Activated CD4-positive, alpha-beta T cell treated with anti-CD3 and anti-CD28 coated beads, Interleukin-2, Interleukin-6, amounts not matched to agents 100 ng/mL and 50 ng/mL, durations not matched to agents 16 hours and 8 hours (primary cell): Measurements from ENCODE around the gene GPR89B.
"Not testable (repeated sequence)": the region's sequence is repeated elsewhere in the genome, so short reads cannot be mapped to it uniquely, and the experiment has no call there.

Source experiments
- DNase-seq: peaks from one replicate; pipeline ENCODE4 v3.0.0-alpha.2; 2020

The GPR89B gene

DNA sequence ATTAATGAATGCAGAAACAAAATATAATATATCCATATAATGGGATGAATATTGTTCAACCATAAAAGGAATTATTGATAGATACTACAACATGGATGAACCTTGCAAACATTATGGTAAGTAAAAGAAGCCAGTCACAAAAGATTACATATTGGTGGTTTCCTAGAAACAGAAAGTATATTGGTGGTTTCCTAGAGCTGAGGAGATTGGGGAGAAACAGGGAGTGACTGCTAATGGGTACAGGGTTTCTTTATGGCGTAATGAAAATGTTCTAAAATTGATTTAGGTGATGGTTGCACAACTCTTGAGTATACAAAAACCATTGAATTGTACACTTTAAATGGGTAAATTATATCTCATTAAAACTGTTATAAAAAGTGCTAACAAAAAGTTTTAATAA lies 14.3 kb downstream of the GPR89B start:
- not testable (repeated sequence) for DNase-seq

DNA sequence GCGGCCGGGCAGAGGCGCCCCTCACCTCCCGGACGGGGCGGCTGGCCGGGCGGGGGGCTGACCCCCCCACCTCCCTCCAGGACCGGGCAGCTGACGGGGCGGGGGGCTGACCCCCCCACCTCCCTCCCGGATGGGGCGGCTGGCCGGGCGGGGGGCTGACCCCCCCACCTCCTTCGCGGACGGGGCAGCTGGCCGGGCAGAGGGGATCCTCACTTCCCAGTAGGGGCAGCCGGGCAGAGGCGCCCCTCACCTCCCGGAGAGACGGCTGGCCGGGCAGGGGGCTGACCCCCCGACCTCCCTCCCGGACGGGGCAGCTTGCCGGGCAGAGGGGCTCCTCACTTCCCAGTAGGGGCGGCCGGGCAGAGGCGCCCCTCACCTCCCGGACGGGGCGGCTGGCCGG lies 21.3 kb downstream of the GPR89B start:
- not testable (repeated sequence) for DNase-seq

DNA sequence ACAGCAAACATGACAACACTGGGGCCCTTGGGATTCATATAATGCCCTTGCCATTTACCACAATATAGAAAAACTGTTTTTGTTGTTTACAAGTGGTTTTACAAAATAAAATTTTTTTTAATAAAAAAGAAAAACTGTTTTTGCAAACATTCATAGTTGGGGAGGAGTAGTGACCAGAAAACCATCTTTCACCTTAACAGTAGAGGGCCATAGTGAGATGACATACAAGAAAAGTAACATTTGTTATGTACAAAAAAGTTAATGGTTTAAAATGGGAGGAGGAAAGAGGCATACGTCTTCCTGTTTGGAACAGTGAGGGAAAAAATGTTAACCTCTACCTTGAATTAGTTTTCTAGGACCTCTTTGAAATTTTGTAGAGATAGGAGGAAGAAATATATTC lies 30.7 kb downstream of the GPR89B start:
- DNase-seq = not testable (repeated sequence)

DNA sequence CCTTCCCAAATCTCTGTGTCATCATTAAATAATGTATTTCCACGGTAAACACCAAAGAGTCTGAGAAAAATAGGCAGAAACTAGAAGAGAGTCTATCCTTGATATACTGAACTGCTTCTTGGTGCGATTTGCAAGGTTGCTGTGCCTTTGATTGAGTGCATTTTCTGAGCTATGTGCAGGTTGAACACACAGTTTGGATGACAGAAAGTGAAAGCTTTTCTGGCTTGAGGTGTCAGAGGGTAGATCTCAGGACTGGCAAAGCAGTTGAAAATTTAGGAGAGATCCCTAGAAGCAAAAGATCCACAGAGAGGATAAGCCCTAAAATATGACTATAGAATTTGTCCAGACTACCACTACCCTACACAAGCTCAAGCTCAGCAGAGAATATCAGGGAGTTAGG lies 31.5 kb downstream of the GPR89B start:
- DNase-seq = not testable (repeated sequence)

DNA sequence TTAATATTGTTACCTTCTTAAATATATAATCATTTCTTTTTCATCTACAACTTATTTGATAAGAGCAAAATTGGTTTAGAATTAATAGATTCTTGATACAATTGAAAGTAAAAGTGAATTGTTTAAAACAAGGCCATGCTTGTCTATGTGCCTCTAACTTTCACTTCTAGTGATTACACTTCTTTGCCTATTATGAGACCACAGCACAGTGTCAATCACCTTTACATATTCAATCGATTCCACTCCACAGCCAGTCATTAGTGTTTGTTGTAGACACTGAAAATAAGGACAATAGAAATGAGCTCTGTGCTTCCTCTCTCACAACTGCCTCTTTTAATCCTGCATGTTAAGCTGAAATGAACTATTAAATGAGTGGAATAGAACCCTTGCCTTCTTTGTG lies 36.4 kb downstream of the GPR89B start:
- DNase-seq = not testable (repeated sequence)

DNA sequence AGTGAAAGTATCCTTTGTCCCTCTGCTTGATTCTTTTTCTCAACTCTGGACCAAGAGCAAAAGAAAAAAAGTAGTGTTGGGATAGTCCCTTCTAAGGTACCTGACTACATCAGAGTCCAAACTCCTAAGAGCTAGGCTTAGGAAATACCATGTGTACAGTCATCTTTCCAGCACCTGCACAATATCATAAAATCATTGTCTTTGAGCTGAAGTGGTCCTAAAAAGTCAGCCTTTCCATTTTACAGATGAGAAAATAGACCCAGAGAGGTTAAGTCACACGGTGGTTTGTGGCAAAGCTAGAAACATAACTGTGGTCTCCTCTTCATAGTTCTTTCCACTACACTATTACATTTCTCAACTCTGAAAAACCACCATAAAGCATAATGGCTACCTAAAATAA lies 38.4 kb downstream of the GPR89B start:
- DNase-seq = not testable (repeated sequence)

DNA sequence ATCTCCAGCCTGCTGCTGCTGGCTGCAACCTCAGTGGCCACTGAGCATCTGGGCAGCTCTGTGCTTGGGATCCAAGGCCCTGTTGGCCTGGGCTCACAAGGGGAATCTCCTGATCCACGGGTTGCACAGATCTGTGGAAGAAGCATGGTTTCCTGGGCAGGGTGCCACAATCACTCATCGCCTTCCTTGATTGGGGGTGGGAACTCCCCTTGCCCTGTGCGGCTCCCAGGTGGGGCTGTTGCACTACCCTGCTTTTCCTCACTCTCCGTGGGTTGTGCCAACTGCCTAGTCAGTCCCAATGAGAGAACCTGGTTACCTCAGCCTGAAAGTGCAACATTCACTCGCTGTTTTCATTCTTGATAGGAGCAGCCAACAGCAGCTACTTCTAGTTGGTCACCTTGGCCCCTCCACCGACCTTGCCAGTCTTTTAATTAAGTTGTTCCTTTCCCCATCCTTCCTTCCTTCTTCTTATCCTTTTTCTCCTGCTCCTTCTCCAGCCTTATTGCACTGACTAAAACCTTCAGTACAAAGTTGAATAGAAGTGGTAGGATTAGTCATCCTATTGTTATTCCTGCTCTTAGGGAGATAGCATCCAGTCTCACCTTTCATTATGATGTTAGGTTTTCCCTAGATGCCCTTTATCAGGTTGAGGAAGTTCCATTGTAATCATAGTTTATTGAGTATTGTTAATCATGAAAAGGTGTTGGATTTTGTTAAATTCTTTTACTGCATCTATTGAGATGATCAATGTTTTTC lies 50.9 kb downstream of the GPR89B start:
- not testable (repeated sequence) for DNase-seq

DNA sequence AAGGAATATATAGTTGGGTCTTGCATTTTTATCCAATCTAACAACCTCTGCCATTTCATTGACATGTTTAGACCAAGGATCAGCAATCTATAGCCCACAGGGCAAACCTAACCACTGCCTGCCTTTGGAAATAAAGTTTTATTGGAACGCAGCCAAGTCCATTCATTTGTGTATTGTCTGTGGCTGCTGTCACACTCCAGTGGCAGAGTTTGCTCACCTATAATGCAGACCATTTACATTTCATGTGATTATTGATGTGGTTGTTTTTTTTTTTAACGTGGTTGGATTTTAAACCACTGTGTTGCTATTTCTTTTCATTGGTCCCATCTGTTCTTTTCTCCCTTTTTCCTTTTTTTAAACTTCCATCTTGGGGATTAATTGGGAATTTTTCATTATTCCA lies 57.2 kb downstream of the GPR89B start:
- not testable (repeated sequence) for DNase-seq

DNA sequence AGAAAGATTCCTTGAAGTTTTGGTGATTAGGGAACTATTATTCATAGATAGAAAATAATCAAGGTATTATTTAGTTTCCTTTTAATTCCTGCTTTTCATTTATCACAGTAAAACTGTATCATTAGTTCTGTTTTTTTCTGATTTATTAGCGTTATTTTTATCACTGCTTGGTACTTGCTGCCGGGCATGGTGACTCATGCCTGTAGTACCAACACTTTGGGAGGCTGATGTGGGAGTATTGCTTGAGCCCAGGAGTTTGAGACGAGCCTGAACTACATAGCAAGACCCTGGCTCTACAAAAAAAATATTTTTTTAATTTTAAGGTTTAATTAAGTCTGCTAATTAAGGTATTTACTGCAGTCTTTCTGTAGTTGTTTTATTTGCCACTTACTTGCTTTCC lies 59.7 kb downstream of the GPR89B start:
- not testable (repeated sequence) for DNase-seq

DNA sequence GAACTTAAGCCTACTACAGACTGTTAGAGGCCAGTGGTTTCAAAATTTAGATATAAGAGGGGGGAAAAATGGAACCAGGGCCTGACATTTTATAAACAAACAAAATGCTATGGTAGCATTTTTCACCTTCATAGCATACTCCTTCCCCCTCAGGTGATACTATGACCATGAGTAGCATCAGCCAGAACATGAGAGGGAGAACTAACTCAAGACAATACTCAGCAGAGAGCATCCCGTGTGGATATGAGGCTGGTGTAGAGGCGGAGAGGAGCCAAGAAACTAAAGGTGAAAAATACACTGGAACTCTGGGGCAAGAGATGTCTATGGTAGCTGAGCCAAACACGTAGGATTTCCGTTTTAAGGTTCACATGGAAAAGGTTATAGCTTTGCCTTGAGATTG lies 64.7 kb downstream of the GPR89B start:
- not testable (repeated sequence) for DNase-seq

DNA sequence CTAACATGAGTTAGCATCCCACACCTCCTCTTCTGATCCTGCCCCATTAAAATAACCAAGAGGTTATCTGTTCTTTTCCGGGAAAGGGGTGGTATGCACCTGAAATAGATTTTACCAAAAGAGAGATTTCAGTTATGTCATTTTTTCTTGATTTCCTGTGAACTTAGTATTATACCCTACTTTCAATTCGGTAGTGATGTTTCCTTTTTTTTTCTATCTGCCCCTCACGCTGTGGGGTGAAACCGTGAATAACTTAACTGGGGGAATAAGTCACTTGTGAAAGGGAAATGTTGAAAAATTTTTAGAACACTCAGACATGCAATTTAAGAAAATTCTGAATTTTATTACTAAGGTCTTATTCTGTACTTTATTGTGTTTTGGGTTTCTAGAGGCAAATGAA lies 65.2 kb downstream of the GPR89B start:
- DNase-seq = peak; percentile 11

DNA sequence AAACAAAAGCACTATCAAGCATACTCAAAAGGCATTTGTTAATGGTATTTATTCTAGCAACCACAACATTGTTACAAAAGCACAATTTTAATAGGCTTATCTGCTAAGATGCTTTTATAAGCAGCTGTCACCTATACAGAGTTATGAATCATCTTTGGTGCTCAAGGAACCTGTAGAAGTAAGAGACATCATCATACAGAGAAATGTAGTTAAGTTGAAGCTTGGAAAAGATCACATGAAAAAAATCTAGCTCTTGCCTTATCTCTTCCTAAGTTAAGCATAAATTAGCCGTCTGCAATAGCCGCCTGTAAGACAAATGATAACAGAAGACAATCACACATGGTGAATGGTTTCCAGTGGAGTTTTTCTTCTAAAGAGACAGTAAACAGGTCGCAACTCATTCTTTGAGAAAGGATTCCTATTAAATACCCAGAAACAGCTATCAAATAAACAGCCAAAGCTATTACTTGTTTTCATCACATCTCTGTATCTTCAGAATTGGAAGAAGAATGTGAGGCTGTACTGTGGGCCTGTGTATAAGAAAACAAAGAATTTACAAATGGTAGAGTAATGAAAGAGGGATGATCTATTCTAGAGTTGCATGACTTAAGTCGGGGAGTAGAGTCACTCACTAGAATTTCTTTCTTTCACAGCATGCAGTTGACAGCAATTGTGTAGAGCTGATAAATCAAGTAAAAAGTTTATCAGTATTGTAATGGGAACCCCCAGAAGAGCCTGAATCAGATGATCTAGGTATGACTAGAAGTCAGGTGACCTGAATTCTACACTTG lies 65.8 kb downstream of the GPR89B start:
- DNase-seq = not testable (repeated sequence)

DNA sequence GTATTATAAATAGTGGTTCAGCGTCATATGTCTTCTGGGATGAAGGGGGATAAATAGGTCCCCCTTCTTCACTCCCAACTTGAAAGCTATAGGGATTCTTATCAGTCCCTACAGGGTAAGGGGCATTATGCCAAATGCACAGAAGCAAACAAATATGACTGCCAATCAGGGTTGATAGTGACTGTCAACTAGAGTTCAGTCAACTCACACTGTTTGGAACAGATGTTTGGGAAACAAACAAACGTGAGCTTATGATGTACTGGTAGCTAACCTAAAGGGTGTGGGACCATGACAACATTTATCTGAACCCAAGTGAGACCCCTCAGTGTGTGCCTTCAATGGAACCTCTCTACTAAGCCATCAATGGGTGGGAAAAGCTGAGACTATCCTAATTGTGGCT lies 67.9 kb downstream of the GPR89B start:
- not testable (repeated sequence) for DNase-seq

DNA sequence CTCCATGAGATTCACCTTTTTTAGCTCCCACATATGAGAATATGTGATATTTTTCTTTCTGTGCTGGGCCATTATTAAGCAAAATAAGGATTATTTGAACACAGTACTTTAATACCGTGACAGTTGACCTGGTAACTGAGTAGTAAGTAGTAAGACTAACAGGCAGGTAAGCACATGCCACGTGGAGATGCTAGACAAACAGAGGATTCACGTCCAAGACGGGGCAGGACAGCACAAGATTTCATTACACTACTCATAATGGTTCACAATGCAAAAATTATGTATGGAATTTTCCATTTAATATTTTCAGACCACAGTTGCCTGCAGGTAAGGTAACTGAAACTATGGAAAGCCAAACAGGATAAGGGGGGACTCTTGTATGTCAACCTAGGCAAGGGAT lies 79.5 kb downstream of the GPR89B start:
- not testable (repeated sequence) for DNase-seq

DNA sequence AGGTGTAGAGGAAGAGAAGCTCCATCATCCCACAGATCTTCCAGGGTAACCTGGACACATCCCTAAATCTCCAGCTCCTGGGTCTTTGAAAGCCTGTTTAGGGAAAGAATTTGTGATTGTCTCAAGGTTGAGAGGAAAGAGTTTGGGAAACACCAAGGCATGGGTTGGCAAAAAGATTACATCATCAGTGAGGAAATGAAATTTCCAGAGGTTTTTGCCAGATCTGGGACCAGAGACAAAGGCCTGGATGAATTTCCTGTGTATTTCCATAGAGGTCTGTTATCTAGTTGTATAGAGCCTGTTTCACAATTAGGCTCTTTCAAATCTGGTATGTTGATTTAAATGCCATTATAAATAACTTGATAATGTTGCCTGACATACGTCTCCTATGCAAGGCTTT lies 82.3 kb downstream of the GPR89B start:
- DNase-seq = no peak

DNA sequence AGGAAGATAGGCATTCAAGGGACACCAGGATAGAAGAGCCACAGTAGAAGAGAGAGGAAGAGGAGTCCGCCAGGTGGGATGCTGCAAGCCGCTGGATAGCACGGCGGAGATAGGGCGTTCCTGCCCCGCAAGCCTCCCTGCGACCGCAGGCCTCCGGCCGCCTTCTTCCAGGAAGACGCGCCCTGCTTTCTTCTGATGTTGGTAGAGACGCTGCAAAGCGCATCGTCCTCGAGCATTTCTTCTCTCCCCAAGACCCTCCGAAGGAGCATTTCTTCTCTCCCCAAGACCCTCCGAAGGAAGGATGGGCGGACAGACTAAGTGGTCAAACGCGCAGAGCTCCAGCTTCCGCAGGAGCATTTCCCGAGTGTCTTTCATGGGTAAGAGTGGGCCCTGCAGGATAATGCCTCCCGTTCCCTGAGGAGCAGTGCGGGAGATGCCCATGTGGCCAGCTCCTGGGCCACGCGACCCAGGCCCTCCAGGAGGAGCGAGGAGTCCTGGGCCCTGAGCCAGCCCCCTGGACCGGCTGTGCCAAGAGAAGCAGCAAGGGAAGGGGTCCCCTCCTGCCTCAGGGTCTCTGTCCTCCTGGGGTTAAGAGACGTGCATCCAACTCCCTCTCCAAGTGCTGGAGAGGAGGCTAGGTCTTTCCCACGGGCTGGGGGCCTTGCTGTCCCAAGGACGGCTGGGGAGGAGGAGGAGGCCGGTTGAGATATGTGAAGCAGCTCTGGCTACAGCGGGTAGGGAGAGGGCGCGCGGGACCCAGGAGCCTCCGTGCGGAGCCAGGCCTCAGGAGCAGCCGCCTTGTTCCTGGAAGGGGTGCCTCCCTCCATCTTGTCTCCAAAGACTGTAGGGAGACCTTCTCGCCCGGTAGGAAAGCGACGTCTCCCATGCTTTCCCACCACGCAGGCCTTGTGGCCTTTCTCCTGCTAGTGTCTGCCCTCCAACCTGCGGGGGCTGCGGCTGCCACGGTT lies 85.2 kb downstream of the GPR89B start:
- DNase-seq = not testable (repeated sequence)

DNA sequence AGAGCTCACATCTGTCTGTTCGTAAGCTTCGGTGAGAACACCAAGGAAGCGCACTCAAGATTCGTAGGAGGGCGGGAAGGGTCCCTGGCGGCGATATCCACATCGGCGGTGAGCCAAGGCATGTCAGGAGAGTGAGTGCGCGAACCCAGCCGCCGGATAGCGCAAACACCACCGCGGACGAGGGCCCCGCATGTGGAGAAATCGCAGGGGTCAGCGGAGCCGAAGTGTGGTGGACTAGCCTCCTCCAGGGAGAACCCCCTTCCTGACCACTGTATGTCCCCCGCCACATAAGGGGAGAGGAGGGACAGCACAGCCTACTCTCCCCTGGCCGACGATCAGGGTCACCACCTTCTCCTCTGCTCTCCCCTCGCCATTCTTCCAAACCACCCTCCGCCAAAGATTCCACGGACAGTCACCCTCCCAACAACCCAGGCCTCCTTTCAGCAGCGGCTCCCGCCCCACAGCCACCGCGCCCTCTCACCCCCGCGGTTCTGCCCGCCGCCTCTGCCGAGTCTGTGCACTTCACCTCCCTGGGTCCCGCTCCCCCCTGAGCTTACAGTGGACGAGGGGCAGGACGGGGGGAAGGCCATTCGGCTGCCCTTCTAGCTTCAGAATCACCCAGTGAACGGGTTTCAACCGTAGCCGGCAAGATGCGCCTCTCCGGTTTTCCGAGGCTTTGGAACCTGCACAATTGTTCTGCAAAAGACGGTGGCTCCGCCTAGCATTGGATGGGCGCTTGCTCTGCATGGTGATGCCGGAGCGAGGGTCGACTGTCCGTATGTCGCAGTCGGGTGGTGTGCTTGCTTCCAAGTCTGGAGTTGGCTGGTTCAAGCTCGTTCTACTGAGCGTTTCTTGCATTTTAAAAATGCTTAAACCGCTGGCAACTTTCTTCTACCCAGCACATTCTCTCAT lies 86.3 kb downstream of the GPR89B start:
- DNase-seq = not testable (repeated sequence)

DNA sequence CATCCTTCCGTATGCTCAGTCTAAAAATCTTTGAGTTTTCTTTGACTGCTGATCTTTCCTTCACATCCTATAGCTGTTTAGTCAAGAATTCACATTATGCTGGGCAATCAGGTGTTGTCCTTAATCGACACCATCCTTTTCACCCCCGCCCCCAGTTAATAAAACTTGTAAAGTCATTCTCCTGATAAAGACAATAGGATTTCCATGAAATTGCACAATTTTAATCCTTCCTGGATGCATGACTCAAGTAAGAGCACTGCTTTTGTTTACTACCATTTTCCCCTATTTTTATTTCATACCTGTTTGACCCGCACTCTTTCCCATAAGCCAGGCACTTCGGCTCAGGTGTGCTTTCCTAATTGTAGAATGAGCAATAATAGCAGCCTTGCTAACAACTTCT lies 96.7 kb downstream of the GPR89B start:
- DNase-seq = not testable (repeated sequence)

DNA sequence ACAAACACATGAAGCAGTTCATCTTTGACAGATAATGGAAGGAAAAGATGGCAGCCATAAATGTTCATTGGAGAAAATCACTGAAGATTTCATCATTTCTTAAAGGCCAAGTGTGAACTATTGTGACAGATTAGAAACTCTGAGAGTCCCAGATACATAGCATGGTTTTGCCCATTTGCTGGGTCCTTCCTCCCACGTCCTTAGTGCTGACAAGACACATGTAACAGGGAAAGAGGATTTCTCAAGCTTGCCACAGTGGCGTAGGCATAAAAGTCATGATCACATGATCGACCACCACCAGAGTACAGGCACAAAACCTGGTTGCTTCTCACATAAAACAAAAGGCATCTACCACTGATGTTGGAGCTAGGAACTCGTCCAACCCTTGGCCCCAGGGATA lies 98.8 kb downstream of the GPR89B start:
- not testable (repeated sequence) for DNase-seq

DNA sequence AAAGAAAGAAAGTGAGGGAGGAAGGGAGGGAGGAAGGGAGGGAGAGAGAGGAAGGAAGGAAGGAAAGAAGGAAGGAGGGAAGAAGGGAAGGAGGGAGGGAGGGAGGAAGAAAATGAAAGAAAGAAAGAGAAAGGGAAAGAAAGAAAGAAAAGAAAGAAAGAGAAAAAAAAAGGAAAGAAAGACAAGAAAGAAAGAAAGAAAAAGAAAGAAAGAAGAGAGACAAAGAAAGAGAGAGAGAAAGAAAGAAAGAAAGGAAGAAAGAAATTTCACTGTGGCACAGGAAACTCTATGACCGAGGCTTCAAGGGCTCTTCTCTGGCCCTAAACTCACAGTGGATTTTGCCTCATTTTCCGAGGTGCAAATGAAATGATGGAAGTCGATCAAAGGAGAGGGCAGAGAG lies 104.0 kb downstream of the GPR89B start:
- DNase-seq = not testable (repeated sequence)

DNA sequence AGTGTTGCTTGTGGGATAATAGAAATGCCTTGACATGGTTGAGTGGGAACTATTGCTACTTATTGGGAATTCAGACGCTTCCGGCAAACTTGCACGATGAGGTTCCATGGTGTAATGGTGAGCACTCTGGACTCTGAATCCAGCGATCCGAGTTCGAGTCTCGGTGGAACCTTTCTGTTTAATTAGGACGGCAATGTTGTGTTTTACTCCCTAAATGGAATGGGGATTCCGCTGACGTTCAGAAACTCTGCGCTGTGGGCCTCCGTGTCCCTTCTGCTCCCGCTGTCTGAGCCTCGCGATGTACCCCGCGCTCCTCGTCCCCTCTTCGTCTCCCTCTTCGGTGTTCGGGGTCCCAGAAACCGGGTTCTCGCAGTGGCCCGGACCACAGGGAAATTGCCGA lies 104.5 kb downstream of the GPR89B start:
- not testable (repeated sequence) for DNase-seq

DNA sequence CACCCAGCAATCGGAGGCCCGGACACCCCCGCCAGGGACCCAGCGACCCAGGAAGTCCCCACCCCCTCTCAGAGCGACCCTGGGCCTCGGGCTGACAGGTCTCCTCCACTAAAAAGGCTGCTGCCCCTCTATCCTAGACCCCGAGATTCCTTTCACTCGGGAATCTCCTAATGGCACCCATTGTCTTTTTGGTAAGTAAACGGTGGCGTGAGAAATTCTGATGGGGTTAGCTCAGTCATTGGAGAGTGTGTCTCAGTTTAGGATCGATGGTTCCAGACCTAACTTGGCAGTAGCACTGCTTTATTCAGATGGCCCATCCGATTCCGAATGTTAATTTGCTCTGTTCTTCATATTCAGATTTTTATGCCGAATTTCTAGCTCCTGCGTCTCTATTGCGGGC lies 104.9 kb downstream of the GPR89B start:
- DNase-seq = not testable (repeated sequence)
